GM18873 (cell line): ENCODE measurements around the gene C1QTNF3.
A peak's percentile ranks its signal among the peaks of the same experiment; 100 is the strongest.
"Not testable (repeated sequence)": the region's sequence is repeated elsewhere in the genome, so short reads cannot be mapped to it uniquely, and the experiment has no call there.

Source experiments
- ATAC-seq: cut with Tn5 transposase; IDR thresholded peaks from one replicate; pipeline ENCODE4 v1.9.1; 2021; ENCODE audit warnings: mild to moderate bottlenecking, moderate library complexity, moderate number of reproducible peaks; ENCODE audit not compliant: unreplicated experiment, low FRiP score

Gene C1QTNF3

GRCh38 chr5:34026089-34026761 lies 16.8 kb downstream of the C1QTNF3 start:
- no peak for ATAC-seq

- peak; percentile 92 for ATAC-seq
Observed at GRCh38 chr5:34022121-34022705, 20.8 kb downstream of the C1QTNF3 start.

DNA sequence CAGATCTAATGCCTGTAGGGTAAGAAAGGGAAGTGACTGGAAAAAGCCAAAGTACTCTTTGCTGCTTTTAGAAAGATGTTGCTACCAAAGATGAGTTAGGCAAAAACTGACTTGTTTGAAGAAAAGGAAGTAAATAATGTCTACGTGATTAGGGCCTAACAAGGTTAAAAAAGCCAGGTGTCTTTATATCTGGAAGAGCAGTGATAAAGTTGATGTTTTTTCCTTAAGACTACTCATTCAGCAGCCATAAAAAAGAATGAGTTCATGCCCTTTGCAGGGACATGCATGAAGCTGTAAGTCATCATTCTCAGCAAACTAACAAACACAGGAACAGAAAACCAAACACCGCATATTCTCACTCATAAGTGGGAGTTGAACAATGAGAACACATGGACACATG lies 21.7 kb downstream of the C1QTNF3 start:
- no peak for ATAC-seq

DNA sequence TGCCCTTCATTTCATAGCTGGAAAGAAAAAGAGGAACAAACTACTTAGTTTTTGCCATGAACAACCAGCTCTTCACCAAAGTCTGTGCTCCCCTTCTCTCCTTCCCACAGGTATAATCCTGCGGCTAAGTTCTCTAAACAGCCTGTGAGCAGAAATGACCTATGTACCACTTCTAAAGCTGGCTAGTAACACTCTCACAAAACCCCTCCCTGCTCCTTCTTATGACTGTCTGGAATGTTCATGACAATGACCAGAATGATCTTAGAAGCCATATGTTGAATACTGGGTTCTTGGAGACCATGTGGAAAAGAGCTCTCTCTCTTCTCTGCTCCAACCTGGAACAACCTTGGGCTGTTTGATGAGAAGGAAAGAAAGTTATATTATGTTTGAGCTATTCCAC lies 22.3 kb downstream of the C1QTNF3 start:
- ATAC-seq = no peak

DNA sequence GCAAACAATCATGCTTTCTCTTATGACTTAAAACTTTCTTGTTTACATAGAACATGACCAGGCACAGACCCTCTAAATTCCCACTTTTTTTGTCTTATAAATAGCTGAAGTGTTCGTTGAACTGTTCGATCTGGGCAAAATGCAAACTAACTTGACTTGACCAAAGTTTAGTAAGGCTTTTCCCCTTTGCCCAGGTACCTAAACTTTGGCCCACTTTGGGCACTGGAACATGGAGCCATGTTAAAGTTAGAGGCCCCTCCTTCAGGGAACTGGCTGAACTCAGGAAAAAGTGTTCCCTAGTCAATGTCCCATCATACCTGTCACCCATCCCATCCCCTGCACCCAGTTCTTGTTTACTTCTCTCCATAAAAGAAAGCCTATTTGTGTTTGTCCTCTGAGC lies 25.8 kb downstream of the C1QTNF3 start:
- no peak for ATAC-seq

GRCh38 chr5:34016750-34017149 lies 26.3 kb downstream of the C1QTNF3 start:
- ATAC-seq = no peak

- no peak for ATAC-seq
Observed at GRCh38 chr5:34016222-34016621, 26.8 kb downstream of the C1QTNF3 start.

- no peak for ATAC-seq
Observed at GRCh38 chr5:34015120-34015822, 27.7 kb downstream of the C1QTNF3 start.

GRCh38 chr5:34014626-34015025 lies 28.4 kb downstream of the C1QTNF3 start:
- no peak for ATAC-seq

- no peak for ATAC-seq
Observed at GRCh38 chr5:34013547-34013946, 29.5 kb downstream of the C1QTNF3 start.

- no peak for ATAC-seq
Observed at GRCh38 chr5:34012791-34013190, 30.2 kb downstream of the C1QTNF3 start.

DNA sequence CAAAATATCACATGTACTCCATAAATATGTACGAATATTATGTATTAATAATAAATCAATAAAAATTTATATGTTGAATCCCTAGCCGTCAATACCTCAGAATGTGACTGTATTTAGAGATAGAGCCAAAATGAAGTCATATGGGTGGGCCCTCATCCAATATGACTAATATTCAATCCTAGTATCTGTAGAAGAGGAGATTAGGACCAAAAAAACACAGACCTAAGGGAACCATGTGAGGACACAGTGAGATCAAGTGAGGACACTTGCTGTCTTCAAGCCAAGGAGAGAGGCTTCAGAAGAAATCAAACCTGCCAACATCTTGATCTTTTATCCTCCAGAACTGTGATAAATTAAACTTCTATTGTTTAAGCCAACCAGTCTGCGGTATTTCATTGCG lies 31.5 kb downstream of the C1QTNF3 start:
- ATAC-seq = no peak

- ATAC-seq = not testable (repeated sequence)
Observed at GRCh38 chr5:34010146-34010545, 32.9 kb downstream of the C1QTNF3 start.

DNA sequence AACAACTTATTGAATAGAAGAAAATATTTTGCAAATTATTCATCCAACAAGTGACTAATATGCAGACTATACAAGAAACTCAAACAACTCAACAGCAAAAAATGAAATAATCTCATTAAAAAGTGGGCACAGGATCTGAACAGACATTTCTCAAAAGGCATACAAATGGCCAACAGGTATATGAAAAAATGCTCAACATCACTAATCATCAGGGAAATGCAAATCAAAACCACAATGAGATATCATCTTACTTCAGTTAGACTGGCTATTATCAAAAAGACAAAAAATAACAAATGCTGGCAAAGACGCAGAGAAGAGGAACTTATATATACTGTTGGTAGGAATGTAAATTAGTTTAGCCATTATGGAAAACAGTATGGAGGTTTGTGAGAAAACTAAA lies 33.4 kb downstream of the C1QTNF3 start:
- ATAC-seq = no peak

- no peak for ATAC-seq
Observed at GRCh38 chr5:34008802-34009201, 34.2 kb downstream of the C1QTNF3 start.

DNA sequence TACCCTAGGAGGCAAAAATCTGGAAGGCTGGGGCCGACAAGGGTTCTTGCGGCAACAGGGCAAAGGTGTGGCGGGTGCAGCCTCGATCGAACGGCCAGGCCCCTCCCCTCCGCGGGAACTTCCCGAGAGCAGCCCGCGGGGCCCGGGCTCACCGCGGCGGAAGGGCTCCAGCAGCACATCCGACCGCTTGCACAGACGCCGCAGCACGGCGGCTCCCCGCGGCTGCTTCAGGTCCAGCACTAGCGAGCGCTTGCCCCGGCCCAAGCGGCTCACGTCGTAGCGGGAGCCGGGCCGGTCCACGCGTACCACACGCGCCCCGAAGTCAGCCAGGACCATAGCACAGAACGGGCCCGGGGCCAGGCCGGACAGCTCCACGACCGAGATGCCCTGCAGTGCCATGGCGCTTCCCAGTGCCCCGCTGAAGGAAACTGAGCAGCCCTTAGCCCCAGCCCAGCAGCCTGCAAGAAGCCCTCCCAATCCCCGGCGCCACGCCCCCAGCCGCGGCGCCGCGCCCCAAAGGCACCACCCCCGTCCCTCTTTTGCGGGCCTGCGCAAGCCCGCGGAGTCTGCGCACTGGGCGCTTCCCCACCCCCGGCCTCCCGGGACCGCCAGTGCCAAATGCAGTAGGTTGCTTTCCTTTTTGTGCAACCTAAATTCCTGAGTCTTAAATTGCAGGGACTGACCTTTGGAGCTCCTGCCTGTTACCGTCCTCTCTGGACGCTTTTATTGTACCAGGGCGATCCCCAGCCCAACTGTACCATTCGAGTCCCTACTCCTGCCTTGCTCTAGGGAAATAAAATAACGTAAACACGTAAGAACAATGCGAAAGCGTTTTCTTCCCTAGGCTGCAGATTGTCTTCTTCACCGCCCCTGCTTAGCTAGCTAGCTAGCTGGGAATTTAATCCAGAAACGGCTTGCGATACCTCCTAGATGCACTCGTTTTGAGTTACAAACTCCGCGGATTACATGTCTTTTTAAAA lies 35.1 kb downstream of the C1QTNF3 start, which contains the start of gene AMACR:
Gene AMACR, minus strand, starts transcription at position 430 of the 980 bp plus-strand sequence. Its CDS starts 31 bp downstream, at position 399.
- ATAC-seq = peak; percentile 88

GRCh38 chr5:34007201-34007620 lies 35.8 kb downstream of the C1QTNF3 start:
- ATAC-seq = no peak

GRCh38 chr5:34005681-34006080 lies 37.3 kb downstream of the C1QTNF3 start:
- ATAC-seq = no peak

DNA sequence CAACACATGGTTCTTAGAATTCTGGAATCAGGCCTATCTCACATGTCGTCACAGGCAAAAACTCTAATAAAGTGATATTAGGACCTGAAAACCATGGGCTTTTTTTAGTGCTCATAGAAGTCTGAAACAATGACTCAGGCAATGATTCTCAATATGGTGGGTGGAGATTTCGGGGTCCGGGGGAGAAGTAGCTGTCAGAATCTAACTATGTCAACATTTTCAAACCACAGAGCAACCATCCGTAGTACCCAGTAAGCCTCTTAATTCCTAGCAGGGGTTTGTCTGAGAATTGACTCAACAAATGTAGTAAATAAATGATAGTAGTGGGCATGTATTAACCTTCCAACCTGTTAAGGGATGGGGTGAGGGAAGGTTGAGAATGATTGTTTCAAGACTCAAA lies 37.8 kb downstream of the C1QTNF3 start:
- ATAC-seq = no peak

DNA sequence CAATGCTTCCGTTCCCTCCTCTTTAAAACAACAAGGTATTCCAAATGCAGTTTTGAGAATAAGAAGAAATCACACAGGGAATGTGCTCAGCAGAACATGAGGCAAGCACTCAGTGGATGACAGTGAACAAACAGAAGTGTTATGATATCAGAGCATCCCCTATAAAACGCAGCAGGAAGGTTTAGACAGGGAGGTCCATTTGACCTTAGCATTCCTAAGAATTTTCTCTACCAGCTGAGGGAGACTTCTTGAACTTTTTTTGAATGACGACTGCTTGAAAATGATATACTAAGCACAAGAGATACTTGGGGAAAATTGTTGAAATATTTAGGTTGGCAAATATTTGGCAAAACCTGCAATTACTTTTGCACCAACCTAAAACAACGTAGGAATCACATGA lies 39.1 kb downstream of the C1QTNF3 start:
- ATAC-seq = no peak
